NOMO-1 treated with dmso at 0.1 percent for 144 hours (cell line): ENCODE data around the gene SARDH.
"Not testable (repeated sequence)": the region's sequence is repeated elsewhere in the genome, so short reads cannot be mapped to it uniquely, and the experiment has no call there.

Source experiments
- DNase-seq: peaks from one replicate; lab custom pipeline; 2025; ENCODE audit not compliant: unreplicated experiment; lab: John Stamatoyannopoulos, UW

The SARDH gene

DNA sequence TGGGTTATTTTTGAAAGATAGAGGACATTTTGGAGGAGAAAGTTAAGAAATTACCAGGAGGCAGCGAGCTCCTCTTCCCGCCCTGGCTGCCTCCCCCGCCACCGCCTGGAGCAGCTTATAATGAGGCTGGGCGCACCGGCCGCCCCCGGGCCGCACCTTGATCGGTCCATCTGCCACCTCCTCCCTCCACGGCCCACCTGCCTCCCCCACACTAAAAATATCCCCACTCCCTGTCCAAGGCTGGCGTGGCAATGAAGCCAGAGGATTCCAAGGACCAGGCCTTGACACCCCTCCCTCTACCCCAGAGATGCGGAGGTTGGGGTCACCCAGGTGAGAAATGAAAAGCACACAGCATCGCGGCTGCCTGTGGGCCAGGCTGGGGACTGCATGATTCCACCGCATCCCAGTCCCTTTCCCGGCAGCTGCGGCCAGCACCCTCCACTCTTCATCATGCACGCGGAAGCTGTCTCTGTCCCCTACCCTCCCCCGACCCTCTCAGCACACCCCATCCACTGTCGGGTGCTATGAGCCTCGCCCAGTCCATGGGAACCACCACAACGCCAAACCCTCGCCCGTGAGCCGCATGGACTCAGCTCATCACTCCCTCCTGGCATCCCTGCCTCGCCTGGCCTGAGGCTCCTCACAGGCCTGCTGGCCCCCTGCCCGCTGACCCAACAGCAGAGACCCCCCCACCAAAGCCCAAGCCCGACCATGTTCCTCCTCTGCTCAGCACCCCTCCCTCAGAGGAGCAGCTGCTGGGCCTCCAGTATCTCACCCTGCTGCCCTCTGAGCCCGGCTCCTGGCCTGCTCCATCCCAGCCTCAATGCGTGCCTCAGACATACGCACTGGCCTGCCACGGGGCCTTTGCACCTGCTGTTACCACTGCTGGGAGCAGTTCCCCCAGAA is 50.0 kb downstream of the SARDH start:
- no peak for DNase-seq

DNA sequence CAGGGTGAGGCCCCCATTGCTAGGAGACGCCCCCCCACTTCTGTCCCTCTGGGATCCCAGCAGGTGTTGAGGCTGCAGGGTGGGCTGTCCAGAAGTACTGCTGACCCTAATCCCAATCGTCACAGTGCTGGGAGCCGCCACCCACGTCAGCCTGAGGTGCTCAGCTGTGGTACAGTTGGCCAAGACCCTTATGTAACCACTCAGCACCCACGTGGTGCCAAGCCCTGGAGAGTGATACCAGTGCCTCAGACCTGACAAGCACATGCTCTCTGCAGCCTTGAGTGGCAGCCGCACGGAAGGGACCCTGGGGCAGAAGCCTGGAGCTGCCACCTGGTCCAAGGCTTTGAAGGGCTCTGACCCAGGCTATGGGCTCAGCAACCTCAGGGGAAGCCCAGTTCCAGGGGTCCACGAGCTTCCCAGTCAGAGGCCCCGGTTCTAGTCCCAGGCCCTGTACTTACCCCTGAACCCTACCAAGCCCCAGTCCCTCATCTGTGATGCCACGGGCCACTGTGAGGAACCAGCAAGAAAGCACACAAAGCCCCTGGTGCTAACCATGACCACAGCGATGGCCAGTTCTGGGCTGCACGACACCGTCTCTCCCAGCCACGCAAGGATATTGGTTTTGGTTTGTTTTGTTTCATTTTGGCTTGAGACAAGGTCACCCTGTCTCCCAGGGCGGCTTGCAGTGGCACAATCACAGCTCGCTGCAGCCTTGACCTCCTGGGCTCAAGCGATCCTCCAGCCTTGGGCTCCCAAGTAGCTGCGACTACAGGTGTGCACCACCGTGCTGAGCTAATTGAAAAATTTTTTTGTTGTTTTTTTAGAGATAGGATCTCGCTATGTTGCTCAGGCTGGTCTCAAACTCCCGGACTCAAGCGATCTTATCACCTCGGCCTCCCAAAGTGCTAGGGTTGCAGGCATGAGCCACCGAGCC is 51.2 kb downstream of the SARDH start:
- no peak for DNase-seq

DNA sequence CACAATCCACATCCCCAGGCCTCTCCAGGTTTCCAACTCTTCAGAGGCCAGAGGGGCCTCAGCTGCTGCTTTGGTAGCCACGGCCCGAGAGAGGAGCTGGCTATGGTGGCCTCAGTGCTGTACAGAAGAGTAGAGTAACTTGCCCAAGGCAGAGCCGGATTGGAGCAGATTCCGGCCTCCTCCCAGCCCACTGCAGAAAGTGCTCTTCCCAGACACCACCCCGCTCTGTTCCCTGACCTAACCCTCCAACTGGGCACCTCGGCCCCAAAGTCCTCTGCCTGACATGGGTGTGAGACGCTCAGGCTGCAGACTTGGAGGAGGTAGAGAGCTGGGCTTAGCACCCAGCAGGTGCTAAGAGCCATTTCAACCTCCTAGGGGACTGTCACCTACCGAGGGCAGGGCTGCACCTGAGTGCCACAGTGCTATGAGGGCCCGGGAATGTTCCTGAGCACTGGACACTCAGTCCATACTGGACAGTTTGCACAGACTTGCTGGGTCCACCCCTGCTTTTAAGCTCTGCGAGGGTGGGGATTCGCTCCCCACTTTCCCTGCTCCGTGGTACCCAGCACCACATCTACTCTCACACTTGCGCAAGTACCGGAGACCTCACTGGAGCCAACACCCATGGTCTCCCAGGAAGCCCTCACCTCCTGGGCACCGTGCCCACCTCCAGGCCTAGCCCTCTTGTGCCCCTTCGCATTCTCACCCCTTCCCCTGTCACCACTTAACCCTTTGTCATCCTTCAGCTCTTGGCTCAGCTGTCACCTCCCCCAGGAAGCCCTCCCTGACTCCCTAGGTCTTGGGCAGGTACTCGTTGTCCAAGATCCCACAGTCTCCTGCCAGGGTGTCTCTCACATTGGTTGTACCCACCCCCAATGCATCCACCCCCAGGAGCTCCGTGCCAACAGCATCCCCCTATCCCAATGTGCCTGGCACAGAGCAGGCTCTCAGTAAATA is 52.2 kb downstream of the SARDH start:
- DNase-seq, result no peak

DNA sequence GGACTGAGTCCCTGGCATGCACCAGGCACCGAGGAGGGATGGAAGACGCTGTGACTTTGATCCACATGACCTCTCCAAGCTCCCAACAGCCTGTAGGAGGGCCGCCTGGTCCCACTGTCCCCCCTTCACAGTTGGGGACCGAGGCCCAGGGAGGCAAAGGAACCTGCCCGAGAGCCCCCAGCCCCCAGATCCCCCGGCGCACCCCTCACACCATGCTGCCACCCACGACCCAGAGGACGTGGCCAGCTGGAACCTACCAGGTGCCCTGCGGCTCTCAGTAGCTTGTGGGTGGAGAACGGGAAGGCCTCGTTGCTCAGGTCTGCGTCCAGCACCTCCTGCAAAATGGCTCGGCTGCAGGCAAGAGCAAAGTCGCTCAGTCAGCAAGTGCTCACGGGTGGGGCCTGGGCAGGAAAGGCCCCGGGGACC is 53.2 kb downstream of the SARDH start:
- no peak for DNase-seq

DNA sequence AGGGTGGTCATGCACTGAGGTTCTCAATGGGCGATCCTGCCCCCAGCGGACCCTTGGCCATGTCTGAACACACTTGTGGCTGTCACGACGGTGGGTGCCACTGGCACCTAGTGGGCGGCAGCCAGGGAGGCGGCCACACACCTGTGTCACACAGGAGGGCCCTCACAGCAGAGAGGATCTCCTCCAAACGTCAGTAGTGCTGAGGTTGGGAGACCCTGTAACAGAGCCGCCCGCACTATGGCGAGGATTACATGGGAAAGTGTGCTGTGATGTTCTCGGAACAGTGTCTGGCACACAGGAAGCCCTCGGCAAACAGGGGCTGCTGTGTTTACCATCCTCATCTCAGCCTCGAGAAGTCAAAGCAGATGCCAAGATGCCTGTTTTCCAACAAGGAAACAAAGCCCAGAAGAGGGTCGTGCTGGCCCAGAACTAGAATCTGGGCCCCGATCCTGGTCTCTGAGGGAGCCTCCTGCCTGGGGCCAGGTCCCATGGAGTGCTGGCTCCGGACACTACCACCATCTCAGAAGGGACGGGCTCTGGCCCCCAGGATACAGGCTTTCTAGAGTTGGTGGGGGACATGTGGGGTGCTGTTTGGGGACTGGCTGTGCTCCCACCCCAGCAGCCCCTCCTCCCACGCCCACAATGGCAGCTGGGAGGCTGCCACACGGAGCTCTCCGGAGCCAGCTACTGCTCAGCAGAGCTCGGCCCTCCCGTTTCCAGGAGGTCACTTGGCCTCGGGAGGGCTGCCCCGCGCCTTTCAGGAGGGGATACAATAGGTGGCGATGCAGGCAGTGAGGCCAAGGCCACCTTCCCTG is 53.8 kb downstream of the SARDH start:
- DNase-seq, result no peak

DNA sequence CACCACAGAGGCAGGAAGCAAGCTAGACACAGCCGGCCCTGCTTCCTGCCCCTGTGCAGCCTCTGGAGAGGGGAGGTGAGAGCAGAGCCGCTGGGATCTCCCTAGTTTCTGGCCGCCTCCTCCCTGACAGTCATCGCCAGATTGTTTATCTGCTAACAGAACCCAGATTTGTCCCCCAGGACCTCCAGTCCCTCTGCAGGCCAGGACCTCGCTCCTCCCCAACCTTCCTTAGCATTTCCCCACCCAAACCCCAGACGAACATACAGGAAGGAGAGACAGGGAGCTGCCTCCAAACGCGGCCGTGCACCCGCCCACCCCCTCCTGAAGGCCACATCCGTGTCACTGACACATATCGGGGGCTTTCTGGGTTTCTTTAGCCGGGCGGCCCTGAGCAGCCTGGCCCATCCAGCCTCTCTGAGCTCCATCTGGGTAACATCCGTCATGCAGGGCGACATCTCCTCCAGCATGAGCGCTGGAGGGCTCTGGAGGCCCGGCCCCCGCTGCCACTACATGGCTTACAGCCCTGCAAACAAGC is 54.5 kb downstream of the SARDH start:
- DNase-seq, result no peak

DNA sequence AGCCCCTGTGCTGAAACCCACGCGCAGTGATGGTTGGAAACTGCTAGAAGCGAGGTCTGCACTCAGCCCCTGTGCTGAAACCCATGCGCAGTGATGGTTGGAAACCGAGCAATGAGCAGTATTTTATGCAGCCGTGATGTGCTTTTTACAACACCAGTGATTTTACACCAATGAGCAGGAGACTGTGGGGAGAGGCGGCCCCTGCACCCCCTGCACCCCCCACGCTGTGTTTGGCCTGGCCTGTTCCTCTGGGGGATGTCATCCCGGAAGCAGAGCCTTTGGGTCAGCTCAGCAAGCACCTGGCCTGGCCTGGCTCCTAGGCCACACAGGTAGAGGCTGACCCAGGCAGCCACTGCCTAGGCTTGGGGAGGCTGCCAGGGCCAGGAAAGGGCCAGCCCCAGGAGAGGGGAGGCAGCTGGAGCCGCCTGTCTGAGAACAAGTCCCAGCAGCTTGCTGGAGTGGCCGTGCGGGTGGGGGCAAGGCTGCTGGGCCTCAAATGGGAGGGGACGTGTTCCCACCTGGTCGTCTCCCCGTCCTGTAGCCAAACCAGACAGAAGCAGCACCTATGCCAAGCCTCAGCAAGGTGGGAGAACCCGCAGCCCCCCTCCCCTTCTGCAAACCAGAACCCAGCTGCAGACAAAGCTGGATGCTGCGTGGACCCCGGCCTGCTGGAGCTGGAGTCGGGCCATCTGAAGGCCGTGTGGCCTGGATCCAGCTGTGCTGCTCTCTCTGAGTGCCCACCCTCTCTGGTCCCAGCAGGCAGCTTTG is 55.1 kb downstream of the SARDH start:
- DNase-seq, result no peak

DNA sequence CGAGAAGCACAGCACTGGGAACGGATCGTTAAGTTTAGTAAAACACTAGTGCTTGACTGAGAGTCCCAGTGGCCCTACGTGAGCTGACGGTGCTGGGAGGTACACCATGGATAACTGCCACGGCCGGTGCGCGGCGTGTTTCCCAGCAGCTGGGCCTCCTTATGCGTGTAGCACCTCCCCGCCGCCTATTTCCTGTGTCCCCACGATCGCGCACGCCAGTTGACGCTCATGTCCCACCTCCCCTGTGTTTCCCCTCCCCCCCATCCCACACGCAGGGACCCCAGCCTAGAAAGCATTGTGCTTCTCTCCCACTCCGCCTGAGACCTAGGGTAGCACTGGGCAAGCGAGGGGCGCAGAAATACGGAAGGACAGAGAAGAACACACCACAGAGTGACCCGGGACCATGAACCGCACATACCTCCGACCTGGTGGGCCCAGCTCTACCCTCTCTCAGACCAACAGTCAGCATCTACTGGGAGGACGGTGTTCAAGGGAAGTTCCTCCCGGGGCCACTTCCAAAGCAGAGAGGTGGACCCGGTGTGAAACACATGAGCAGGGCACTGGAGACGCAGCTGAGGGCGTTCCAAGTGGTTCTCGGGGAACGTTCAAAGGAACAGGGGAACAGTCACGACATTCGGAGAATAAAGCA is 56.4 kb downstream of the SARDH start:
- no peak for DNase-seq

DNA sequence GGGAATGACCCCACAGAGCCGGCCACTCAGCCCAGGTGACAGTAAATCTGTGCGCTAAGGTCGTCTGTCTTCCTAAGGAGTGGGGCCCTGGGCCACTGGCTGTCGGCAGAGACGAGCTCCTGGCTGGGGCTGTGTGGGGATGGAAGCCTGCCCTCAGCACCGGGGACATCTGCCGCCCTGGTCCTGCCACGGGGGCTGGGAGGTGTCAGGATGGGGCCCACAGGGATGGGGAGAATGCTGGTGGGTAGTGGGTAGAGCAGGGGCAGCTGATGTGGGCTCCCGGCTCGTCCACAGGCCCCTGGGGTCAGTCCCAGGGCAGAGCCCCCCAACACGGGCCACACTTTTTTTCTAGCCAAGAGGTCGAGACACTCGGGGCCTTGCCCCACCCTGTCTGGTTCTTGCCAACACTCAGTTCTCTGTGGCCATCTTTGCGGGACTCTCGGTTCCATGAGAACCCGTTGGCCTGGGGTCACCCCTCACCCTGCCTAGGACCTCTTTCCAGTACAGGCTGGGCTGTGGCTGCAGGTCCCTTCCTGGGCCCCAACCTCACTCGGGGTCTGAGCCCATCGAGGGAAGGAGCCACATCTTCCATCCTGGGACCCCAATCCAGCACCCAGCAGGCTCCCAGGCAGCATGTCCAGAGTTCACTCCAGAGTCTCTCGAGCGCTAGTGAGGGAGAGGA is 57.0 kb downstream of the SARDH start:
- no peak for DNase-seq

DNA sequence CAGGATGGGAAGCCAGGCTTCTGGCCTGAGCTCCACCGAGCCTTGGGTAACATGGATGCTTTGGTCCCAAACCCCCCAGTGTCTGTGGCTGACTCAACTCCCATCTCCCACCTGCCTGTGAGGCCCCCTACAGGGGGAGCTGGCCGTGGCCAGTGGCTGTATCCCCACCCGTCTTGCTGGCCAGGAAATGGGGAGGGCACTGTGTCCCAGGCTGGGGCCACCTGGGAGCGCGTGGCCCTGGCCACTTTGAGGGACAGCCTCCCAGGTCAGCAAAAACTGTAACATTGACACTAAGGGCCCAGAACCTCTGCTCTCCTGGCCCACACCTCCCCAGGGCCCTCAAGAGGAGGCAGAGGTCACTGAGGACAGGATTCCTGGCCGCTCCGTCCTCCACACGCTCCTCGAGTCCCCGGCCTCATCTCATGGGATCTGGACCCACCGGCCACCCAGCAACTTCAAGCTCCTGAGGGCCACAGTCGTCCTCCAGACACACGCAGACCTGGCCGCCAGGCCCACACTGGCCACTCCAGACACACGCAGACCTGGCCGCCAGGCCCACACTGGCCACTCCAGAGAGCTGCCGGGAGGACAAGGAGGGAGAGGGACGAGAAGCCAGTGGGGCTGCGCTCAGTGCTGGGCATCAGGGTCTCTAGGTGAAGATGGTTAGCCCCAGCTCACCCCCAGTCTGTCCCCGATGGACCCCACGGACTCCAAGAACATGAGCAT is 57.7 kb downstream of the SARDH start:
- DNase-seq, result no peak

DNA sequence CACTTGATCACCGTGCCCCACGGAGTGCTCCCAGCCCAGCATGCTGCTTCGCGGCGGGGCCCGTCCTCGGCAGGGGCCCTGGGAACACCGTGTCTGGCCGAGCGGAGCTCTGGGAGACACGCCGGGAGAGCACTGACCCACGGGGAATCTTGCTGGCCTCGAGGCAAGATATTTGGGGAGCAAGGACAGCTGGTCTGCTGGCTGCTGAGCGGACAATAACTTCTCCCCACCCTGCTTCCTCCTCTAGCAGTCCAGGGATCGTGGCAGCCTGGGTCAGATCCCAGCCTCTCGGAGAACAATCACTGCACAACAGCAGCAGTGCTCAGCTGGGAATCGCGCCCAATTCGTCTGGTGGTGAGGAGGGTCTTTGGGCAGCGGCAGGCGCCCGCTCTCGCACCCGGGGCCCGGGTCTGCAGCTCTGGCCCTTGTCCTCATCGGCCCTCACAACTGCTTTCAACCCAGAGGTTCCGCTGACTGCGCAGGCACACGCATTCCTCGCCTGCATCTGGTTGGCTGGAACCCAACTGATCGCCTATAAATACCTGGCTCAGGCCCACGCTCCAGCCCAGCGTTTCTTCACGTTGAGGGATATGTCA is 58.6 kb downstream of the SARDH start:
- DNase-seq, result no peak

DNA sequence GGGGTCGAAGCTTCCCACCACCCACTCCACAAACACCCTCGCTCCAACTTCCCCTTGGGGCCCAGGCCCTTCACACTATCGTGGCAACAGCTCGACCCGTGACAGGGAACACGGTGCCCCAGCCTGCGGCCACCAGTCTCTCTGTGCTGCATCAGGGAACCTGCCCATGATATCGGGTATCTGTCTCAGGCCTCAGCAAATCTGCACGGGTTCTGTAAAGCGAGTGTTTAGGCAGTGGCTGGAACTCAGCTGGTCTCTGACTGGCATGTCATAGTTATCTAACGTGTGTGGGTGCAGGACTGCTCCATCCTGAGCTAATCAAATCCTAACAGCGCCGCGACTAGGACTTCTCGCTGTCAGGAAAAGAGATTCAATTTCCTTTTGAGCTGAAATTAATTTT is 59.1 kb downstream of the SARDH start:
- no peak for DNase-seq

DNA sequence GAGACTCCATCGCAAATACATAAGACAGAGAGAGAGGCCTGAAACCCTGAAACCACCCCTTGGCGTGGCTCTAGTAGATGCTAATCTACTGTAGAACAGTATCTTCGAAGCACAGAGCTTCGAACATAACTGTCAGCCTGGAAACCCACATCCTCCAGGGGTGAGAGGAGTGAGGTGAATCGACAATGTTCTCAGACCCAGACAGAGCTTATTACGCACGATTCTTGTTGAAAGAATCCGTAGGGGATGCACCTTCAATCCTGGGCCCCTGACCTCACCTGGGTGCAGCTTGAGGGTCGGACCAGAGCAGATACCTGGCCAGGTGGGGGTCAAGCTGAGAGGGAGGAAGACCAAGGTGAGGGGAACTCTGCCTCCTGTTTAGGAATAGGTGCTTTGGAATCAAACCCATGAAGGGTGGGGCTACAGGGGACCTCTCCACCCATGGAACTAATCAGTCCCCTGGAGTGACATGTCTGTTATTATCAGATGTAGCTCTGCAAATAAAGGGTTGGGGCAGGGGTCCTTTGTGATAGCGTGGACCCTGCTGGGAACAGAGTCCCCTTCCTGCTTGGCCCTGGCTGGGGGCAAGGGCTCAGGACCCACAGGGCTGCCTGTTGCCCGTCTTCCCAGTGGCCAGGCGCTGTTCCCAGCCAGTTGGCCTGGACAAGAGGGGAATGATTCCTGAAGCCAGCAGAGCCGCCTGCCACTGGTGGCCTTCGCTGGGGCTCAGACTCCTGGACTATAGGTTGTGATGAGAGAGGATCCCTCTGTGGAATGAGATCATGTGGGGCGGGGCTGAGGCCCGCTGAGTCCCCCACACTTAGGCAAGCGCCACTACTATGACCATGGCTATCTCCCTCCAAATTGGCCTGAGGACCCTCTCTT is 60.8 kb downstream of the SARDH start:
- DNase-seq, result no peak

DNA sequence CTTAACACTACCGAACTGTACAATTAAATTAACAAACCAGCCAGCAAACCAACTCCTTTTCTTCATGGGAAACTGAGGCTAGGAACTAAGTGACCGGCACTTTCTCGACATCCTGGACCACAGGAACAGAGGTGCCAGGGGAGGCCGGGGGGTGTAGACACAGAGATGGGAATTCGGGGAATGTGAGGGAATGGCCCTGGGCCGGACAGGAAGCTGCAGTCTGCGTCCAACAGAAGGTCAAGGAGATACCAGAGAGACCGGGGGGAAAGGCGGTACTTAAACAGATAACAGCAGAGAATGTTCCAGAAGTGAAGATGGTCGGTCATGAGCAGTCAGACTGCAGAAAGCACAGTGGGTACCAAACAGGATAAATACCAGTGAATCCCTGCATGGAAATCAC is 61.7 kb downstream of the SARDH start:
- DNase-seq, result no peak

DNA sequence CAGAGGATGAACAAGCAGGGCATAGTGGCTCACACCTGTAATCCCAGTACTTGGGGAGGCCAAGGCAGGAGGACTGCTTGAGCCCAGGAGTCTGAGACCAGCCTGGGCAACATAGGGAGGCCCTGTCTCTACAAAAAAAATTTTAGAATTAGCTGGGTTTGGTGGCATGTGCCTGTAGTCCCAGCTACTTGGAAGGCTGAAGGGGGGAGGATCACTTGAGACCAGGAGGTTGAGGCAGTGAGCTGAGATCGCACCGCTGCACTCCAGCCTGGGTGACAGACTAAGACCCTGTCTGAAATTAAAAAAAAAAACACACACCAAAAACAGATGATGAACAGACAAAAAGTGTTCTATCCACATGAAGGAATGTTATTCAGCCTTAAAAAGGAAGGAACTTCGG is 62.4 kb downstream of the SARDH start:
- DNase-seq, result not testable (repeated sequence)

DNA sequence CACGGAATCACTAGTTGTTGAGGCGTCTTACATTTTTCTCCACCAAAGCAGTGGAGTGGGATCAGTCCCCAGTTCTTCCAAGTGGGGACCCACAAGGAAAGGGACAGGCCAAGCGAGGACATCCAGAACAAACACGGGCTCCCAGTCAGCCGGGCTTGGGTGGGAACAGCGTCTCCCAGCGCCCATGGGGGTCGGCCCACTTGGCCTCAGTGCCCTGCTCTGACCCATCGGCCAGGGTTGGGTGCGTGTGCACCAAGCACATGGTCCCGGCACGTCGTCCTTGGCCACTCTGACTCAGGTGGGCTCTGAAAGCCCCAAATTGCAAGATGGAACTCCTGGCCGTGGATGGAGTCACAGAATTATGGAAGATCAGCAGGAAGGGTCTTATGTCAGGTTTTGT is 64.1 kb downstream of the SARDH start:
- DNase-seq, result no peak
